CD4-positive, alpha-beta T cell treated with Interleukin-6 at 100 ng/mL for 8 hours (primary cell): Measurements from ENCODE around the gene RIC1.
"Not testable (repeated sequence)": the region's sequence is repeated elsewhere in the genome, so short reads cannot be mapped to it uniquely, and the experiment has no call there.

ENCODE experiments used
- DNase-seq: peaks from one replicate; pipeline ENCODE4 v3.0.0-alpha.2; 2020; ENCODE audit warnings: mixed read lengths, low spot score

RIC1 gene, protein sequence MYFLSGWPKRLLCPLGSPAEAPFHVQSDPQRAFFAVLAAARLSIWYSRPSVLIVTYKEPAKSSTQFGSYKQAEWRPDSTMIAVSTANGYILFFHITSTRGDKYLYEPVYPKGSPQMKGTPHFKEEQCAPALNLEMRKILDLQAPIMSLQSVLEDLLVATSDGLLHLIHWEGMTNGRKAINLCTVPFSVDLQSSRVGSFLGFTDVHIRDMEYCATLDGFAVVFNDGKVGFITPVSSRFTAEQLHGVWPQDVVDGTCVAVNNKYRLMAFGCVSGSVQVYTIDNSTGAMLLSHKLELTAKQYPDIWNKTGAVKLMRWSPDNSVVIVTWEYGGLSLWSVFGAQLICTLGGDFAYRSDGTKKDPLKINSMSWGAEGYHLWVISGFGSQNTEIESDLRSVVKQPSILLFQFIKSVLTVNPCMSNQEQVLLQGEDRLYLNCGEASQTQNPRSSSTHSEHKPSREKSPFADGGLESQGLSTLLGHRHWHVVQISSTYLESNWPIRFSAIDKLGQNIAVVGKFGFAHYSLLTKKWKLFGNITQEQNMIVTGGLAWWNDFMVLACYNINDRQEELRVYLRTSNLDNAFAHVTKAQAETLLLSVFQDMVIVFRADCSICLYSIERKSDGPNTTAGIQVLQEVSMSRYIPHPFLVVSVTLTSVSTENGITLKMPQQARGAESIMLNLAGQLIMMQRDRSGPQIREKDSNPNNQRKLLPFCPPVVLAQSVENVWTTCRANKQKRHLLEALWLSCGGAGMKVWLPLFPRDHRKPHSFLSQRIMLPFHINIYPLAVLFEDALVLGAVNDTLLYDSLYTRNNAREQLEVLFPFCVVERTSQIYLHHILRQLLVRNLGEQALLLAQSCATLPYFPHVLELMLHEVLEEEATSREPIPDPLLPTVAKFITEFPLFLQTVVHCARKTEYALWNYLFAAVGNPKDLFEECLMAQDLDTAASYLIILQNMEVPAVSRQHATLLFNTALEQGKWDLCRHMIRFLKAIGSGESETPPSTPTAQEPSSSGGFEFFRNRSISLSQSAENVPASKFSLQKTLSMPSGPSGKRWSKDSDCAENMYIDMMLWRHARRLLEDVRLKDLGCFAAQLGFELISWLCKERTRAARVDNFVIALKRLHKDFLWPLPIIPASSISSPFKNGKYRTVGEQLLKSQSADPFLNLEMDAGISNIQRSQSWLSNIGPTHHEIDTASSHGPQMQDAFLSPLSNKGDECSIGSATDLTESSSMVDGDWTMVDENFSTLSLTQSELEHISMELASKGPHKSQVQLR (N-terminal part only)

GRCh38 chr9:5628530-5629311 lies at the start of gene RIC1:
Gene RIC1 (plus strand): TSS chr9:5629107. CDS start chr9:5629310, 203 bp downstream.
- peak; percentile 89 for DNase-seq

GRCh38 chr9:5579881-5580280 lies 49.0 kb upstream of the RIC1 start:
- DNase-seq: no peak

GRCh38 chr9:5580650-5581049 lies 48.3 kb upstream of the RIC1 start:
- no peak for DNase-seq

- not testable (repeated sequence) for DNase-seq
These were observed 47.2 kb upstream of the RIC1 start for GRCh38 chr9:5581706-5582105.

GRCh38 chr9:5582835-5583195 lies 46.1 kb upstream of the RIC1 start:
- DNase-seq: peak; percentile 53

GRCh38 chr9:5586391-5586802 lies 42.5 kb upstream of the RIC1 start:
- DNase-seq: peak; percentile 16

DNA sequence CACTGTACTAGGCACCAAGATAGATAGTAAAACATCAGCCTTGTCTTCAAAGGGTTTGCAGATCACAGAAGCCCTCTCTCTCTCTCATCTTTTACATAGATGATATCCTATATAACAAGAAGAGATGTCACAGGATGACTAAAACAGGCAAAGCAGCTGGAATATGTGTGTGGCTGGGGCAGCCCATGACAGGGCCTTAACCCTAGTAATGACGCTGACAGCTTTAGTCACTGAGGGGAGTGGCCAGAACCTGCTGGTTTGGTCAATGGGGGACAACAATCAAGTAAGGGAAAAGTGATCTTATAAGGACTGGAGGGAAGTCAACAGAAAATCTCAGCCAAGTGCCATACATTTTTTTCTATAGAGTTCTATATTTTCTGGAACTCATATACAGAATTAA lies 41.9 kb upstream of the RIC1 start:
- DNase-seq: peak; percentile 11

DNA sequence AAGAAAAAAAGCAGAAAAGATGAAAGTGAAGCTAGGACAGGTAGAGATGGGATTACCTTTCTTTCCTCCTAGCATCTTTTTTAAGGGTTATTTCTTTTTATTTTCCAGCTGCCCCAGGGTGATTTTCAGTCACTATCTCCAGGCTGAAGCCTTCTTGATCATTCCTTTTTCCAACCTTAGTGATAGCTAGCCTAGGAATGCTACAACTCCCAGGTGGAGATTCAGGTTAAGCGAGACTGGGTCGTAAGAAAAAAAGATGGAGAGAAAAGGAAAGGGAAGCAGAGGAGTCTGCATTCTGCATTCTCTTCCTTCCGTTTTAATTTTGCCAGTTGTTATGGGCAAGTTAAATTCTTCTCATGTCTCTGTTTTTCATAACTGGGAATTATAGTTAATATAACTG lies 36.7 kb upstream of the RIC1 start:
- no peak for DNase-seq

GRCh38 chr9:5592904-5593303 lies 36.0 kb upstream of the RIC1 start:
- DNase-seq: no peak

DNA sequence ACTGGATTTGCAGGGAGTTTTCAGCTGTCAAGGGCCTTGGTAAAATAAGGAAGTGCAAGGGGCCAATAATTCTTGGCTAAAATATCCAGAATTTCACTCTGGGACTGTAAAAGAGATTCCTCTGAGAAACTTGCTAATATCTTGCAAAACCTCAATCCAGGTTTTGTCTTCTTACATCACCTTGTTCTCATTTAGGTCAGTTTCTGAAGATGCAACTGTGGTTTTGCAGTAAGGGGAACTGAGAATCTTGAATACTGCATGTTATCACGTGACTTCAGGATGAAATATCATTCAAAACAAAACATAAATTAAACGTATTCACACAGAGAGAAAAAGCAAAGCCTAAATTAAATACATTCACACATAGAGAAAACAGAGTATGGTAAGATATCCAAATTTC lies 35.0 kb upstream of the RIC1 start:
- DNase-seq: no peak

GRCh38 chr9:5596173-5596572 lies 32.7 kb upstream of the RIC1 start:
- no peak for DNase-seq

DNA sequence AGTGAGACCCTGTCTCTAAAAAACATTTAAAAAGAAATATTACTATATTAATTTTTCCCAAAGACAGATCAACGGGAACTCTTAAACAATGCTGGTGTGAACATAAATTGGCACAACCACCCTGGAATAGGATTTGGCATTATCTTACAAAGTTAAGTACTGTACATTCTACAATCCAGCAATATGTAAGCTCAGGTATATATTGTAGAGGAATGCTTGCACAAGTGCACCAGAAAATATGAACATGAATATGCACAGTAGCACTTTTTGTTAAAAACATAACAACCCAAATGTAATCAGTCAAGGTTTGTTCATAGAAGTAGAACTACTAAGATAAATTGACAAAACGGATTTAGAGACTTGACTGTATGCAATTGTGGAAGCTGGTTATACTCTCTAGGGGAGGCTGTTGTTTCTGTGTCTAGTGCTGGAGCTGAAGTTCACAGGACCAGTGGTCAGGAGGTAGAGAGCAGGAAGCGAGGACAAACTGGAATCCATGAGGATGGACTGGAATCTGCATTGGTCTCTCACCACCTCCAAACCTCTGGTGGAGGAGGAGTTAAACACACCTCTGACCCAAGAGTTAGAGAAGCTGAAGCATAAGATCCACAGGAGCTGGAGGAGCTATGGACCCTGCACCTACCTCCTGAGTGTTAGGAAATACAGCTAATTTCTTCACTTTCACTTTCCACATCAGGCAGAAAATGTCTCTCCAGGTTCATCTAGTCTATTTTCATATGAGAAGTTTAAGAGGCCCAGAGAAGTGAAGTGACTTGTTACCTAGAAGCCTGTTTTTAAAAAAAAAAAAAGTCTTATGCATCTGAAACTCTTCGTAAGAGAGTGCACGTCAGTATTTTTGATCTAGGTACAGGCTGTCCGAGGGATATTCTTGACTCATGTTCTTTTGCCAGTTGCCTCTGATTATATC lies 20.3 kb upstream of the RIC1 start:
- DNase-seq: no peak

DNA sequence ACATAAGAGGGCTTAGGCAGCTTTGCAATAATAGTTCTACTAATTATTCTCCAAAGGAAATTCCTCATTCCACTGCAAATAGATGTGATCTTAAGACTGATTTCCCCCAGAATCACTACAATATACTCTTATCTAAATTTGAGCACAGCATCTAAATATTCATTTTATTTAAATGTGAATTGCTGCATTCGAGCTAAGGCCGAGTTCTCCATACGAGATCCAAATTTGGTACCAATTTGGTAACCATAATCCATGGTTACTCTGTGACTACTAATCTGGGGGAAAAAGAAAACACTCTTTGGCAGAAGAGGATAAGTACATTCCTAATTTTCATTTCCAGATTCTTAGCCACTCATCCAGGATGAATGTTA lies 19.7 kb upstream of the RIC1 start:
- DNase-seq: no peak

GRCh38 chr9:5610491-5610890 lies 18.4 kb upstream of the RIC1 start:
- DNase-seq: no peak

GRCh38 chr9:5611321-5612184 lies 17.4 kb upstream of the RIC1 start:
- DNase-seq: no peak

DNA sequence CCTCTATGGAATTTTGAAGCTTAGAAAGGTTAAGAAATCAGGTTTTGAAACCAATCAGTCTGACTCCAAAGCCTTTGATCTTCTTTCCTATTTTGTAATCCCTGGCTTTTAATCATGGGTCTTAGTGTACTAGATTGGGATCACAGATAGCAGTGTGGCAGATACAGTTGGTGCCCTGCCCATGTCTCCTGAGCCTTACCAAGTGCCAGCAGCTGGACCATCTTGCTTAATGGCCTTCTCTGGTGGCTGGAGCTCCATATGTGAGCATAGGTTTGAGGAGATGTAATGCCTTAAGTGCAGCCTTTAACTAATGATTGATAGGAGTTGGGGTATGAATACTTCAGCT lies 16.7 kb upstream of the RIC1 start:
- no peak for DNase-seq

- DNase-seq: no peak
These were observed 14.7 kb upstream of the RIC1 start for GRCh38 chr9:5614192-5614591.

GRCh38 chr9:5614985-5615384 lies 13.9 kb upstream of the RIC1 start:
- DNase-seq: no peak

GRCh38 chr9:5617749-5618148 lies 11.2 kb upstream of the RIC1 start:
- DNase-seq: no peak

GRCh38 chr9:5620494-5620893 lies 8.4 kb upstream of the RIC1 start:
- DNase-seq: no peak
